ENCODE measurements around the gene HSD11B2. TPM values are rescaled to one million over a fixed set of nuclear protein-coding genes. Genes with fewer than 3 reads are reported as not detected.

Gene HSD11B2
- total and polyA plus RNA-seq, 2 of the 4 experiments (the other 2 are of a cell fraction), result 0.26 TPM; not detected in 1

GRCh38 chr16:67419931-67420330, 11.0 kb upstream of the HSD11B2 start:
- H4K8ac ChIP-seq (ENCODE audit: low read depth in 2 of 2, low read length in 2 of 2), result no peak overlapping the region
- no peak overlapping the region for H2BK5ac ChIP-seq (ENCODE audit: low read depth, low read length, poor library complexity, severe bottlenecking)
- H4K20me1 ChIP-seq (ENCODE audit: insufficient read depth, low read length), result no peaks in the 10 kb centered on the region
- H3K18ac ChIP-seq (ENCODE audit: low read depth, low read length), result no peak overlapping the region
- no peak overlapping the region for H4K91ac ChIP-seq (ENCODE audit: insufficient read depth, low read depth, low read length)
- in situ Hi-C loops (cut with MboI; ENCODE audit: low sequenced_read_pairs), result no loop called here
- BruUV-seq (replicated peaks), result no TSS peak
- no peak for TF ChIP-seq CEBPB (IDR thresholded peaks at IDR 0.05; ENCODE audit: low read depth, low read length)
- no peak for TF ChIP-seq POLR2A (IDR thresholded peaks at IDR 0.05; ENCODE audit: low read depth, low read length)
- TF ChIP-seq MAZ (IDR thresholded peaks at IDR 0.05; ENCODE audit: borderline replicate concordance, low read depth, low read length), result no peak
- H3K14ac ChIP-seq (replicated peaks; ENCODE audit: low read depth, low read length), result no peak overlapping the region
- no peak overlapping the region for H3K27ac ChIP-seq (ENCODE audit: insufficient read depth, low read length)
- H2BK20ac ChIP-seq (ENCODE audit: low read depth, low read length), result no peak overlapping the region
- H3K36me3 ChIP-seq (ENCODE audit: control insufficient read depth, insufficient read depth, low read length), result no peaks in the 10 kb centered on the region
- WGBS, 2 experiments (ENCODE audit: extremely low coverage in 2 of 2, insufficient read length in 1 of 2), result no CpG with 5 or more reads among the region's 3 CpGs
- no peak overlapping the region for H3K56ac ChIP-seq (ENCODE audit: extremely low read depth, insufficient read depth, low read length)
- H3K4me2 ChIP-seq (ENCODE audit: low read depth, low read length), result no peak overlapping the region
- H3K9me1 ChIP-seq (ENCODE audit: insufficient read depth, low read length), result no peaks in the 10 kb centered on the region
- H3K27me3 ChIP-seq (ENCODE audit: control insufficient read depth, insufficient read depth, low read length), result peaks cover 11% of the 10 kb centered on the region
- DNase-seq (no peak), ATAC-seq (ENCODE audit: low read depth) (no peak)
- no peak overlapping the region for H2AFZ ChIP-seq (replicated peaks; ENCODE audit: low read length, poor library complexity)
- H3K79me1 ChIP-seq (ENCODE audit: low read depth in 1 of 2, low read length in 2 of 2), result peaks cover 2 to 7% of the 10 kb centered on the region in 2 experiments; a peak in 3 of 4 replicates
- no peaks in the 10 kb centered on the region; the same call in 1 of the 2 replicates for H3K4me1 ChIP-seq (ENCODE audit: control insufficient read depth, insufficient read depth, low read length)
- H3K4ac ChIP-seq (ENCODE audit: low read depth, low read length), result no peak overlapping the region
- no peak overlapping the region for H3K4me3 ChIP-seq (ENCODE audit: insufficient read depth, low read depth, low read length)
- no peak overlapping the region for H2BK15ac ChIP-seq (ENCODE audit: low read depth, low read length)
- POLR2A ChIA-PET (ENCODE audit: unreplicated experiment), result no interaction called here
- H3K23ac ChIP-seq (ENCODE audit: low read depth, low read length), result no peak overlapping the region
- dilution Hi-C loops (cut with HindIII; ENCODE audit: low sequenced_read_pairs, unreplicated experiment), result no loop called here
- H2BK120ac ChIP-seq (ENCODE audit: low read depth, low read length), result no peak overlapping the region
- no peak overlapping the region for H3K9ac ChIP-seq (ENCODE audit: low read depth, low read length)
- intact Hi-C loops (cut with micrococcal nuclease), result no loop called here
- CTCF ChIA-PET, result no interaction called here
- no peak overlapping the region for H4K5ac ChIP-seq (ENCODE audit: low read depth, low read length)
- H3K9me3 ChIP-seq (ENCODE audit: control insufficient read depth, insufficient read depth, low read length), result no peaks in the 10 kb centered on the region
- no peak overlapping the region for H2AK5ac ChIP-seq (ENCODE audit: low read depth, low read length)
- no peak overlapping the region for H2AK9ac ChIP-seq (replicated peaks; ENCODE audit: low read depth, low read length, poor library complexity)

Measured in IMR-90 (cell line).